HG03439 (cell line): ENCODE data around the gene STIL.
"Not testable (repeated sequence)": the region's sequence is repeated elsewhere in the genome, so short reads cannot be mapped to it uniquely, and the experiment has no call there.

ENCODE experiments used
- ATAC-seq: cut with Tn5 transposase; IDR thresholded peaks from one replicate; pipeline ENCODE4 v1.9.1; 2021; ENCODE audit warnings: mild to moderate bottlenecking, moderate library complexity; ENCODE audit not compliant: unreplicated experiment

Gene STIL

DNA sequence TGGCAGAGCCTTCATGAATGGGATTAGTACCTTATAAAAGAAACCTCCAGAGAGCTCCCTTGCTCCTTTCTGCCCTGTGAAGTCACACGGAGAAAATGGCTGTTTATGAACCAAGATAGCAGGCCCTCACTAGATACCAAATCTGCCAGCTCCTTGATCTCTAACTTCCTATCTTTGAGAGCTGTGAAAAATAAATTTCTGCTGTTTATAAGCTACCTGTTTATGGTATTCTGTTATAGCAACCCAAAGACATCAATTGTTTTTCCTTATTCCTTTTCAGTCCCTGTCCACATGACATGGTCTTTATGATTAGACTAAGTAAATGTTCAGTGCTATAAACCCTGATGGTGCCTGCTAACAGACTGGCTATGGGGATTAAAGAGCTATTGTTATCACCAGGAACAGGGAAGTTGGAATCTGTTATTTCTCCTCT, 9.7 kb upstream of the STIL start:
- no peak for ATAC-seq

DNA sequence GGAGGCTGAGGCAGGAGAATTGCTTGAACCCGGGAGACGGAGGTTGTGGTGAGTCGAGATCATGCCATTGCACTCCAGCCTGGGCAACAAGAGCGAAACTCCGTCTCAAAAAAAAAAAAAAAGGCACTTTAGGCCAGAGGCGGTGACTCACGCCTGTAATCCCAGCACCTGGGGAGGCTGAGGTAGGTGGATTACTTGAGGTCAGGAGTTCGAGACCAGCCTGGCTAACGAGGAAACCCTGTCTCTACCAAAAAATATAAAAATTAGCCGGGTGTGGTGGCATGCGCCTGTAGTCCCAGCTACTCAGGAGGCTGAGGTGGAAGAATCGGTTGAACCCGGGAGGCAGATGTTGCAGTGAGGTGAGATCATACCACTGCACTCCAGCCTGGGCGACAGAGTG, 6.0 kb upstream of the STIL start:
- ATAC-seq = not testable (repeated sequence)

DNA sequence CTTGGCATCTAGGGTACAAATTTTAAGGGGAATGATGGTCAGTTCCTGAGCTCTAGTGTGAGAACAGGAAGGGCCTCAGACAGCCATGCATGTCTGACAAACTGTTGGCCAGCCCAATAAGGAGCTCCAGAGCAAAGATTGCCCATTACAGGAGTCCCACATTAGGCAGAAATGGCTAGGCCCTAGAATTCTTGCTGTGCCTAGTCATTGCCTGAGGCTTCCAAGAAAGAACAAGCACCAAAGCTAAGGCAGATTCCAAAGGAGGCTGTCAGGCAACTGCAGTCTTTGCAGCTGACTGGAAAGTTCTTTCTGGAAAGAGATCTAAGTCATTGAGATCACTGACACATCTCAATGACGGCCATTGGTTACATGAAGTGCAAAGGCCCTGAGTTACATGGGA, 3.9 kb upstream of the STIL start:
- ATAC-seq = no peak

DNA sequence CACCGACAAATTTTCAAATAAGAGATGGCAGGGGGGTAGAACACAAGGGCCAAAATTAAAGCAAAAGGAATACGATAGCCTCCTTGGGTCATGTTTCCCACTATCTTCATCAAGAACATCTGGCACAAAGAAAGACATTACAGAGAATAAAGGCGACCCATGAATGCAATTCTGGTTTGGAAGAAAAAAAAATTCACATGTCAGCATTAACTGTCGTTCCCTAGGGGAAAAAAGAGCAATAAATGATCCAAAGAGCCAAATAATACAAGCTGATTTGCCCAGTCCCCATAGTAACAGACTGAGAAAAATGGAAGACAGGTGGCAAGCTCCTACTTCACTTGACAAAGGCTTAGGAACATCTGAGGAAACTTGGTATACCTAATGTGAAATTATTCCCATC, 4.5 kb downstream of the STIL start:
- ATAC-seq = no peak

DNA sequence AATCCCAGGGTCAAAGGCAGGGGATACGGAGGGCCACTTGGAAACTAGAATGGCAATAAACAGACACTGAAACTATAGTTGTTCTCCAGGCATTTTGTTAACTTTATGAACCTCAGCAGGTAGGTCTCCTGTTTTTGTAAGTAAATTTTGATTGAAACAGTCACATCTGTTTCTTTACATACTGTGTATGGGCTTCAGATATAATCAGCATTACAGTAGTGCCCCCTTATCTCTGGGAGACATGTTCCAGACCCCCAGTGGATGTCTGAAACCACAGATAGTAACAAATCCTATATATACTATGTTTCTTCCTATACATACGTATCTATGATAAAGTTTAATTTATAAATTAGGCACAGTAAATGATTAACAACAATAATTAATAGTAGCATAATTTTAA, 11.5 kb downstream of the STIL start:
- ATAC-seq = no peak

DNA sequence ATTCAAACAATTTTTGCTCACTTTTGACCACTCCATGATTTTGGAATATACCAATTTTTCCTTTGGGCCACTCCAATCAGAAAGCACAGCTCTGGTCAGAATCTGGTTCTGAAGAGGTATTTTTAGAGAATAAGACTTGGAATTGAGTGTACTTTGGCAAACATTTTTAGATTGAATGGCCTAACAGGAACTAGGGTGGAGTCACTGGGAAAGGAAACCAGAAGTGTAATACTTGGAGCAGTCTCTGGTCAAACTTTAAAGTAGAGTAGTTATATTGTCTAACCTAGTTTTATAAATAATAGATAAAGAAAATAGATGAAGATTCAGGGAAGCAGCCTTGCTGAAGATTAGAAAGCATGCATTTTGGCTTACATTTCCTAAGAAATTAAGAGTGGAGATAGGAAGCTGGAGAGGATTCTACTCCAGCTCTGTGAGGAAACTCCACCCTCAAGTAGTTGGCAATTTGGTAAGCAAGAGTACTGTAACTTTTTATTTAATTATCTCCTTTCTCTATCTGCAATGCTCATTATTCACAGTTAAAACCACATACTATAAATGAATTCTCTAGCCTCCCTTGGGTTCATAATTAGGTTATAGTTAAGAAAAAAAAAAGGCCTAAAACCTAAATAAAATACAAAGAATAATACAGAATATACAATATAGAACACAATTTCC, 15.8 kb downstream of the STIL start:
- no peak for ATAC-seq

DNA sequence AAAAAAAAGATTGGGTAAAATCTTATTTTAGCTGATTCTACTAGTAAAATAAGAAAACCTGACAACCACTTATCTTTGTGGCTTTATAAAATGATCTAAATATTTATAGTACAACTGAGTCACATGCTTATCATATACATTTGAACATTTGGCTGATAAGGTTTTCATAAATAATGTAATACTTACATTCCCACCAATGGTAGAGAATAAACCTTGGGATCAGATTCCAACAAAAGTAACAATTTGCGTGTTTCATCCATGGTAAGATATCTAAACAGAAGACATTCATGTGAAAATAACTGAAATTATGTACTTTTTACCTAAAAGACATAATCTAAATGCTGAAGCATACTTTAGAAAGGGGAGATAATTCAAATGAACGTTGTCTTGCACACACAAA, 18.4 kb downstream of the STIL start:
- ATAC-seq = no peak

DNA sequence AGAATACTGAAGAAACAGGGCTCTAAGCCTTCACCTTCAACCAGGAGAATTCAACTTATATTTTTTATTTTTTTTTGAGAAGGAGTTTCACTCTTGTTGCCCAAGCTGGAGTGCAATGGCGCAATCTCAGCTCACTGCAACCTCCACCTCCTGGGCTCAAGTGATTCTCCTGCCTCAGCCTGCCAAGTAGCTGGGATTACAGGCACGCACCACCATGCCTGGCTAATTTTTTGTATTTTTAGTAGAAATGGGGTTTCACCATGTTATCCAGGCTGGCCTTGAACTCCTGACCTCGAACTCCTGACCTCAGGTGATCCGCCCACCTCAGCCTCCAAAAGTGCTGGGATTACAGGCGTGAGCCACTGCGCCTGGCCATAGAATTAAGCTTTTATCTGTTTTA, 19.1 kb downstream of the STIL start:
- ATAC-seq = not testable (repeated sequence)

DNA sequence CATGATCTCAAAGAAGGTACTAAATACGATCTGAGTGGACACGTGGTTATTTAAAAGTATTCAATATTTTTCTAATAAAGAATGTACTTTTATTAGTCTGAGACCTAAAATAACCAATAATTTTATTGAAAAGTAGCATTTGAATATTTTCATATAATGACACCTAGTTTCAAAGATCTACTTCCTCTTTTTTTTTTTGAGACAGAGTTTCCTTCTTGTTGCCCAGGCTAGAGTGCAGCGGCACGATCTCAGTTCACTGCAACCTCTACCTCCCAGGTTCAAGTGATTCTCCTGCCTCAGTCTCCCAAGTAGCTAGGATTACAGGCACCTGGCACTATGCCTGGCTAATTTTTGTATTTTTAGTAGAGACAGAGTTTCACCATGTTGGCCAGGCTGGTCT, 25.8 kb downstream of the STIL start:
- ATAC-seq = not testable (repeated sequence)

DNA sequence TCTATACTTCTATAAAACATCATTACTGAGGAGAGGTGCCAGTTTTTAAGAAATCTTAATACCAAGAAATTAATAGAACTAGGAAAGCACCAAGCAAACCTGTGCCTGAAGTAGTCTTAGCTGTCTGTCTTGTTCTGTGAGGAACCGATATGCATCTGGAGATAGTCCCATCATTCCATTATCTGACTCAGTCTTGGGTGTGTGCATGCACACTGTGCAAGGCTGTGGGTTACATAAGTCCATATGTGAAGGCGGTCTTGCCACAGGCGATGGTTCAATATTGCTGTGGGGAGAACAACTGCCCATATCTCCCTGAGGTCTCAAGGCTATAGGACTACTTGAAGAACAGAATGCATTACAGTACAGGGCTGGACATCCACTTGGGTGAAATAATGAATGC, 33.8 kb downstream of the STIL start:
- no peak for ATAC-seq

DNA sequence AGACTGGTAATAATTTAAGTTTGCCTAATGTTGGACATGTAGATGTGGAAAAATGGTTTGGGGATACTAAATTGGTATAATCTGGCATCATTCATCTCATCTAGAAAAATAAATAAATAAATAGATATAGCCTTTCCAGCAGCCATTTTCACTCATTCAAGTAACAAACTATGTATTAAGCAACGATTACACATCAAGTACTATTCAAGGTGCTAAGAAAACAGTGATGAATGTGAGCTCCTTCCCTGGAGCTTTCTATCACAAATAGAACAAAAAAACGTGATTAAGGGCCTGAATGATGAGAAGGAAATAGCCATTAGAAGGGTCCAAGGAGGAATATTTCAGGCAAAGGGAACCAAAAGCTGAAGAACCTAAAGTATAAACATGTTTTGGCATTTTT, 37.1 kb downstream of the STIL start:
- ATAC-seq = no peak

DNA sequence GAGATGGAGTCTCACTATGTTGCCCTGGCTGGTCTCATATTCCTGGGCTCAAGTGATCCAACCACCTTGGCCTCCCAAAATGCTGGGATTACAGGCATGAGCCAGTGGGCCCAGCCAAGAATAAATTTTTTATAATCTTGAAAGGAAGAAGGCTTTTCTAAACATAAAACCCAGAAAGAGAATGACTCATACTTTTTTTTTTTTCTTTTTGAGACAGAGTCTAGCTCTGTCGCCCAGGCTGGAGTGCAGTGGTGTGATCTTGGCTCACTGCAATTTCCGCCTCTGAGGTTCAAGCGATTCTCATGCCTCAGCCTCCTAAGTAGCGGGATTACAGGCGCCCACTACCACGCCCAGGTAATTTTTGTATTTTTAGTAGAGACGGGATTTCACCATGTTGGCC, 38.1 kb downstream of the STIL start:
- not testable (repeated sequence) for ATAC-seq

DNA sequence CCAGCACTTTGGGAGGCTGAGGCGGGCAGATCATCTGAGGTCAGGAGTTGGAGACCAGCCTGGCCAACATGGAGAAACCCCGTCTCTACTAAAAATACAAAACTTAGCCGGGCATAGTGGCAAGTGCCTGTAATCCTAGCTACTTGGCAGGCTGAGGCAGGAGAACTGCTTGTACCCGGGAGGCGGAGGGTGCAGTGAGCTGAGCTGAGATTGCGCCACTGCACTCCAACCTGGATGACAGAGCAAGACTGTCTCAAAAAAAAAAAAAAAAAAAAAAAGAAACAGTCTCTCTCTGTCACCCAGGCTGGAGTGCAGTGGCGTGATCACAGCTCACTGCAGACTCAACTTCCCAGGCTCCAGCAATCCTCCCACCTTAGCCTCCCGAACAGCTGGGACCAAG, 48.4 kb downstream of the STIL start:
- ATAC-seq = not testable (repeated sequence)

DNA sequence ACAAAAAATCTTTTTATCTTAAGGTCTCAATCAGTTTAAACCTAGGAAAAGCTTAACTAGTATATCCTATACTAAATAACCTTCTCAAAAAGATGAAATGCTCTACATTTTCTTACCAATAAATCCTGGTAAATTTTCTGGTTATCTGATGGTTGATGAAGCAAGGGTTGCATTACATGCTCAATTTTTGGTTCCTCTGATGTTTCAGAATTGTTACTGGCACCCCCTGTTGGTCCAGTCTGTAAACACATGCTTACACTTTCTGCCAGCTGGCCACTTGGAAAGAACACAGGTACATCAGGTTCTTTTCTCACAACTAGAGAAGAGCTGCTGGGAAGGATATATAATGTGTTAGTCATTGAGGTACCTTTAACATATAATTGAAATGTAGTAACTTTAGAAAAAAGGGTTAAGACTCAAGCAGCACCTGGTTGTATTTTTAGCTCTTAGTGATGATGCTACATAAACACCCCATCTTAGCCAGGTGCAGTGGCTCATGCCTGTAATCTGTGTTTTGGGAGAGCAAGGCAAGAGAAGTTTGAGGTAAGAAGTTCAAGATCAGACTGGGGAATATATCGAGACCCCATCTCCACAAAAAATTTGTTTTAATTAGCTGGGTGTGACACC, 51.0 kb downstream of the STIL start:
- no peak for ATAC-seq

DNA sequence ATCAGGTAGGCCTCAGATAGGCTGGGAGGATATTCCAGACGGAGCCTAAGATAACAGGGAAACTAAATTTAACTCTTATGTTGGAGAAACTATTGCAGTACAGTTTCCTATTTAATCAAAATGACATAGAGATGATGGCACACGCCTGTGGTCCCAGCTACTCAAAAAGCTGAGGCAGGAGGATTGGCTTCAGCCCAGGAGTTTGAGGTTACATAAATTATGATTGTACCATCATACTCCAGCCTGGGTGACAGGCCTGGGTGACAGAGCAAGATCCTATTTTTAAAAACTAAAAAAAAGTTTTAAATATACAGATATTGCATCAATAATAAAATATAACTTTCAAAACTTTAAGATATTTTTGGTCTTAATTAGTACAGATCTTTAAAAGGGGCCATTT, 56.7 kb downstream of the STIL start:
- no peak for ATAC-seq

DNA sequence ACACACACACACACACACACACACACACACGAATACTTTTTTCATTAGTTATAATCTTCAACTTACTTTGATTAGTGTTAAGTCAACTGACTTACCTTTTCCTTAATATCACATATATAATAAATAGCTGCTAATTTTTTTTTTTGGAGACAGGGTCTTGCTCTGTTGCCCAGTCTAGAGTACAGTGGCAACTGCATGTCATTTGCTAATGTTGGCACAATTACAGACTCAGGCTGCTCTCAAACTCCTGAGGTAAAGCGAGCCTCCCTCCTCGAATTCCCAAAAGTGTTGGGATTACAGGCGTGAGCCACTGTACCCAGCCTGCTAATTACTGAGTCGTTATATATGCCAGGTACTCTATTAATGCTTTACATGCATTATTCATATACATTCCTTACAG, 61.2 kb downstream of the STIL start:
- ATAC-seq = no peak

DNA sequence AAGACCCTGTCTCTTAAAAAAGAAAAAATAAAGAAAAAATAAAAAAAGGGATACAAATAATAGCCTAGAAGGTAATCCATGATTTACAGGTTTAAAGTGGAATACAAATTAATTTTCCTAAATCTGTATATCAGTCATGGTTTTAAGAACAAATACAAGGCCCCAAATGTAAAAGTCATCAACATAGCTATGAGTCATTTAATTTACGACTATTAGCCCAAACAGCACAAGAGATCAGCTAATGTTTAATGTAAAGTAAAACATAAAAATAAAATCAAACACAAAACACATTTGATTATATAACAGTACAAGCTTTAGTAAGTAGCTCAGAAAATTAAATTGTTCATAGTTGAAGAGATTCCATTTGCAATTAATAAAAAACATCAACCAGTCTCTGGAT, 61.6 kb downstream of the STIL start:
- ATAC-seq = no peak

DNA sequence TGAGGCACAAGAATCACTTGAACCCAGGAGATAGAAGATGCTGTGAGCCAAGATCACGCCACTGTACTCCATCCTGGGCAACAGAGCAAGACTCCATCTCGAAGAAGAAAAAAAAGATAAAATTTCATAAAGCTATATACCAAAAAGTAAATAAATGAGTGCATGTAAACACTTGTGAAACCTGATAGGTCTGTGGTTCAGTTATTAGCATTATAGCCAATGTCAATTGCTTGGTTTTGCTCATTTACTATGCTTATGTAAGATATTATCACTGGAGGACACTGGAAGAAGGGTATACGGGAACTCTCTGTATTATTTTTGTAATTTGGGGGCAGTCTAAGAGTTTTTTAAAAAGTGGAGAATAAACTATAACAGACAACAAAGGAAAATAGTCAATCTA, 64.2 kb downstream of the STIL start:
- ATAC-seq = no peak

DNA sequence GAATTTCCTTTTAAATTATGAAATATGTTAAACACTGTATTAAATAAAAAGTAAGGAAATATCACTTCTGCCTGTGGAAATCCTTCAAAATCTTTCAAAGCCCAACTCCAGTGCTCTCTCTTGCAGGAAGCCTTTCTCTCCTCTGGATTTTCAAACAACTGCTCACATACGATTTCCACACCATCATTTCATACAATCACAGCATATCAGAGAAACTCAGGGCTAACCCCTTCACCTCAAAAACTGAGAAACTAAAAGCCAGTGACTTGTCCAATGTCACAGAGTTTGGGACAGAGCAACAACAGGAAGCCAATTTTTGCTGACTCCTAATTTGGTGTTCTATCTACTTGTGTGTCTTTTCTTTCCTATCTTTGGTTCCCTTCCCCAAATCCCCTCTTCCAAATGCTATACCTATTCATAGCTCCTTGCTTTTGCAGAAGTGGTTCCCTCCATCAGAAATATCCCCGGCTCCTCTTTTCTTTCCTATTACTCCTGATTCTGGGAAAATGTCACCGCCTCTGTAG, 69.5 kb downstream of the STIL start:
- ATAC-seq = no peak

DNA sequence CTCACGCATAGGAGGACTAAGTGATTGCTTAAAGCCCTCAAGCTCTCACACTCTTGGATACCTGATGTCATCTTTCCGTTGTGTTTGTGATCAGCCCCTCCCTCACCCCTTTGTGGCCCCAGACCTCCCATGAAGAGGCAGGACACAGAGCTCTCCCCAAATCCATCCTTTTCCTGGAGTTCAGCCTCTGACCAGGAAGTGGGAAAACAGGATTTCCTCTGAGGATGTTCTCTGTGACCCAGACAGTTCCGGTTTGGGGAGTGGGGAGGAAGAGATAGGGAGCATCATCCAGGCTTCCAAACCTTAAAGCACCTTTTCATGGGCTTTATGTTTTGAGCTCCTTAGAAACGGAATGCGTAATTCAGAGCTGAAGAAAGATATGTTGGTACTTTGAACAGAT, 70.0 kb downstream of the STIL start:
- ATAC-seq = no peak

DNA sequence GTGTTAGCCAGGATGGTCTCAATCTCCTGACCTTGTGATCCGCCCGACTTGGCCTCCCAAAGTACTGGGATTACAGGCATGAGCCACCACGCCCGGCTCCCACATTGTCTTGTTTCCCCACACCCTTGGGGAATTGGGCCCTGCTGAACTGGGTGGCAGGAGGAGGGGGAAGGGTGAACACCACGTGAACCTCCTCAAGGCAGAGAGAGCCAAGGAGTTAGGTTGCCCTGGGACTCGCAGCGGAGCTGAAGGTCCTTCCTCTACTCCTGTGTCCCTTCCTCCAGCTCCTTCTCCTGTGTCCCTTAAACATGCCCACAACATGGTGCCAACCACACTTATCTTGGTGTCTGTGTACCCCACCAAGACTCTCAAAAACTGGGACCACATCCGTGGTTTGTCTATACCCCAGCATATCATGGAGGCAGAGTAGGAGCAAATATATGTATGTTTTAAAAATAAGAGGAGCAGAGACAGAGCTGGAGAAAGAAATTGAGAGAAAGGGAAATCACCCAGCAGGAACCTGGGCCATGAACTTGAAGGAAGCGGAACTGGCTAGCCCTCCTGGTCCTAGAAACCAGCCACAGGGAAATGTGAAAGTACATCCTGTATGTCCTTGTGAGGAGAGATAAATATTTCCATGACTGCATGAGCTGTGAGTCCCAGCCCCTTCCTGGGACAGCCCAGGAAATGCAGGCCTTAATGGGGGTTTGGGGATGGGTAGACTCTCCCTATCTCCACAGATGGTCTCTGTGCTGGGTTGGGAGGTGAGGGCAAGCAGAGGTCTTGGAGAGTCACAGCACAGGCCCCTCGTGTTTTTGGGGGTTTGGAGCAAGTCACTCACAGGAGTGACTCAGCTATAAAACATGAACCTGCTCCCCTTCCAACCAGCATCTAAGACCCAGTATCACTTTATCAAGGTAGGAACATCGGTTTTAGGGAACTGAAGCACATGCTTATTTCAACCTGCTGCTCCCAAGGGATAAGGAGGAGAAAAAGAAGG, 72.5 kb downstream of the STIL start:
- ATAC-seq = no peak
